CD14-positive monocyte (primary cell): ENCODE results near the gene SLC35A3. TPM values are rescaled to one million over a fixed set of nuclear protein-coding genes. Genes with fewer than 3 reads are reported as not detected.

Experiments
- DNase-seq, 3 donors: peaks; one replicate each; pipeline ENCODE4 v3.0.0-alpha.2; 2011 to 2022
- H2AFZ ChIP-seq: 2 replicates; pipeline ENCODE4 v1.6.0; 2012; ENCODE audit warnings: mild to moderate bottlenecking, low read depth, low read length, inconsistent platforms; ENCODE audit not compliant: insufficient read depth, poor library complexity, severe bottlenecking
- H3K27ac ChIP-seq, 2 donors: 1 replicate in 1 of 2; 2 replicates in 1 of 2; pipeline ENCODE4 v1.5.1; 2012 to 2013; ENCODE audit warnings: low read length in 2 of 2, control low read depth in 1 of 2, inconsistent platforms in 1 of 2, low read depth in 1 of 2, mild to moderate bottlenecking in 1 of 2
- H3K27me3 ChIP-seq, 2 donors: one replicate each; pipeline versions ENCODE4 v1.6.0 to v1.6.1; 2011 to 2013; ENCODE audit warnings: low read length in 2 of 2; ENCODE audit not compliant: control insufficient read depth in 2 of 2, insufficient read depth in 2 of 2
- H3K36me3 ChIP-seq, 2 donors: replicated peaks in 1 of 2; 1 replicate in 1 of 2; 2 replicates in 1 of 2; pipeline versions ENCODE4 v1.5.1 to v1.6.1; 2012 to 2013; ENCODE audit warnings: low read length in 2 of 2, control low read depth in 1 of 2, inconsistent platforms in 1 of 2, mild to moderate bottlenecking in 1 of 2; ENCODE audit not compliant: insufficient read depth in 2 of 2, control insufficient read depth in 1 of 2
- H3K4me1 ChIP-seq, 2 donors: 1 replicate in 1 of 2; 2 replicates in 1 of 2; pipeline versions ENCODE4 v1.5.1 to v1.6.1; 2012 to 2013; ENCODE audit warnings: low read length in 2 of 2, control low read depth in 1 of 2, inconsistent platforms in 1 of 2, mild to moderate bottlenecking in 1 of 2, moderate library complexity in 1 of 2; ENCODE audit not compliant: insufficient read depth in 2 of 2, control insufficient read depth in 1 of 2
- H3K4me2 ChIP-seq: replicated peaks from 2 replicates; pipeline ENCODE3; 2012; ENCODE audit warnings: low read length, moderate library complexity, mild to moderate bottlenecking; ENCODE audit not compliant: poor library complexity, severe bottlenecking; ENCODE audit errors: extremely low read depth
- H3K4me3 ChIP-seq, 3 experiments: fragments of 200-600 bp in 1 of 3; sonication (generic) in 1 of 3; replicated peaks in 1 of 3; 1 replicate in 2 of 3; 2 replicates in 1 of 3; pipeline ENCODE4 v1.5.1; 2011 to 2013; ENCODE audit warnings: low read length in 3 of 3, mild to moderate bottlenecking in 3 of 3, control low read depth in 2 of 3, low read depth in 2 of 3, inconsistent platforms in 1 of 3, moderate library complexity in 1 of 3
- H3K79me2 ChIP-seq: 2 replicates; pipeline ENCODE4 v1.6.0; 2012; ENCODE audit warnings: mild to moderate bottlenecking, control low read depth, inconsistent platforms, low read length, moderate library complexity; ENCODE audit not compliant: insufficient read depth
- H3K9ac ChIP-seq: 2 replicates; pipeline ENCODE4 v1.6.0; 2017; ENCODE audit warnings: low read length, mild to moderate bottlenecking; ENCODE audit not compliant: insufficient read depth, poor library complexity, severe bottlenecking
- H3K9me3 ChIP-seq, 2 donors: replicated peaks in 1 of 2; 1 replicate in 1 of 2; 2 replicates in 1 of 2; pipeline versions ENCODE4 v1.5.1 to v1.6.1; 2012 to 2013; ENCODE audit warnings: low read length in 2 of 2, control low read depth in 1 of 2; ENCODE audit not compliant: control insufficient read depth in 1 of 2, insufficient read depth in 1 of 2
- H4K20me1 ChIP-seq: 2 replicates; pipeline ENCODE4 v1.6.0; 2012; ENCODE audit warnings: mild to moderate bottlenecking, low read length, control low read depth, moderate library complexity; ENCODE audit not compliant: insufficient read depth
- H3K27ac Mint-ChIP-seq, 7 donors: one replicate each; pipeline ENCODE4 v1.8.0; 2020; ENCODE audit warnings: mild to moderate bottlenecking in 7 of 7, mixed read lengths in 7 of 7, moderate library complexity in 6 of 7, inconsistent platforms in 2 of 7
- H3K27me3 Mint-ChIP-seq, 3 donors: one replicate each; pipeline ENCODE4 v1.8.0; 2021 to 2022; ENCODE audit warnings: low read depth in 3 of 3, mild to moderate bottlenecking in 3 of 3, mixed read lengths in 3 of 3, moderate library complexity in 3 of 3, inconsistent platforms in 1 of 3
- H3K36me3 Mint-ChIP-seq, 2 donors: one replicate each; pipeline ENCODE4 v1.8.0; 2020; ENCODE audit warnings: mixed read lengths in 2 of 2, inconsistent platforms in 1 of 2, mild to moderate bottlenecking in 1 of 2
- H3K4me1 Mint-ChIP-seq: one replicate; pipeline ENCODE4 v1.8.0; 2020; ENCODE audit warnings: mild to moderate bottlenecking, mixed read lengths
- H3K4me3 Mint-ChIP-seq, 2 donors: one replicate each; pipeline ENCODE4 v1.8.0; 2020; ENCODE audit warnings: mild to moderate bottlenecking in 2 of 2, mixed read lengths in 2 of 2, moderate library complexity in 1 of 2
- H3K9me3 Mint-ChIP-seq, 7 donors: one replicate each; pipeline ENCODE4 v1.8.0; 2020 to 2022; ENCODE audit warnings: mixed read lengths in 7 of 7, mild to moderate bottlenecking in 6 of 7, moderate library complexity in 6 of 7, inconsistent platforms in 2 of 7
- CTCF ChIP-seq: fragments of 200-600 bp; IDR thresholded peaks from one replicate; pipeline ENCODE4 v1.8.0; 2022; ENCODE audit warnings: antibody characterized with exemption, mild to moderate bottlenecking
- WGBS: methylation state at CpG from one replicate; pipeline ENCODE4 v1.1.5; 2013; ENCODE audit warnings: missing lambda C conversion rate; ENCODE audit not compliant: insufficient coverage; 5-methylcytosine and 5-hydroxymethylcytosine counted together
- intact Hi-C, 2 donors: fragments of 100-400 bp; cut with micrococcal nuclease; formaldehyde crosslinking; loops; one replicate each; pipeline versions ENCODE4 v1.15.0 to v1.15.1; 2023
- polyA plus RNA-seq, 3 donors: library from polyadenylated mRNA; depleted of rRNA in 1 of 3; unstranded in 2 of 3; stranded (reverse) in 1 of 3; fragments of 300-500 nt in 2 of 3; fragments of >200 nt in 1 of 3; fragmentation: Illumina TruSeq in 2 of 3; gene quantifications; 1 replicate in 2 of 3; 2 replicates in 1 of 3; pipeline ENCODE4 v1.2.3, GENCODE V29; 2012 to 2021

The SLC35A3 gene
- polyA plus RNA-seq, 3 donors = 10.1 to 14.3 (median 13.0) TPM

- no peaks in the 10 kb centered on the region for H3K4me1 ChIP-seq
- H3K27ac ChIP-seq = no peak overlapping the region
- peaks cover 2 to 9% (median 6%) of the 10 kb centered on the region in 7 donors for H3K9me3 Mint-ChIP-seq
- TF ChIP-seq CTCF = no peak
- intact Hi-C loops = no loop called here
- H3K36me3 Mint-ChIP-seq = peaks cover 9 to 24% of the 10 kb centered on the region in 2 donors
- no peak overlapping the region for H3K4me2 ChIP-seq
- H3K4me3 ChIP-seq = no peak overlapping the region
- no peak overlapping the region for H2AFZ ChIP-seq
- no peak overlapping the region for H3K27ac Mint-ChIP-seq
- H3K36me3 ChIP-seq = peaks cover 4 to 13% of the 10 kb centered on the region in 2 donors
- no peak for DNase-seq
- no peaks in the 10 kb centered on the region for H4K20me1 ChIP-seq
- no peaks in the 10 kb centered on the region for H3K27me3 ChIP-seq
- peaks cover 2% of the 10 kb centered on the region for H3K4me1 Mint-ChIP-seq
- no peak overlapping the region for H3K4me3 Mint-ChIP-seq
- peaks cover 19% of the 10 kb centered on the region for H3K79me2 ChIP-seq
- no peak overlapping the region for H3K9ac ChIP-seq
- H3K27me3 Mint-ChIP-seq = no peaks in the 10 kb centered on the region
- H3K9me3 ChIP-seq = peaks cover 0 to 3% of the 10 kb centered on the region in 2 donors
Measured at GRCh38 chr1:99980928-99981327, 11.1 kb downstream of the SLC35A3 start.

GRCh38 chr1:99986656-99987225 lies 16.9 kb downstream of the SLC35A3 start:
- Histone ChIP-seq H4K20me1 (peaks cover 3% of the 10 kb centered on the region), H3K27ac (no peak overlapping the region), H2AFZ (no peak overlapping the region), H3K9ac (no peak overlapping the region), H3K36me3 (peaks cover 0 to 12% of the 10 kb centered on the region in 2 donors), H3K4me1 (no peaks in the 10 kb centered on the region), H3K27me3 (no peaks in the 10 kb centered on the region), H3K4me2 (no peak overlapping the region), H3K9me3 (peaks cover 13% of the 10 kb centered on the region in 2 donors), H3K4me3 (no peak overlapping the region), H3K79me2 (peaks cover 55% of the 10 kb centered on the region)
- H3K4me1 Mint-ChIP-seq = no peaks in the 10 kb centered on the region
- H3K36me3 Mint-ChIP-seq = peaks cover 13 to 29% of the 10 kb centered on the region in 2 donors
- no peak for TF ChIP-seq CTCF
- no peak overlapping the region for H3K27ac Mint-ChIP-seq
- no CpG with 5 or more reads among the region's 2 CpGs for WGBS
- no peak for DNase-seq
- intact Hi-C loops = no loop called here
- peaks cover 13 to 29% (median 18%) of the 10 kb centered on the region in 7 donors for H3K9me3 Mint-ChIP-seq
- no peak overlapping the region for H3K4me3 Mint-ChIP-seq
- no peaks in the 10 kb centered on the region for H3K27me3 Mint-ChIP-seq
